ENCODE results near the gene HELB. TPM values are rescaled to one million over a fixed set of nuclear protein-coding genes. Genes with fewer than 3 reads are reported as not detected.

HELB gene
- polyA plus RNA-seq, 1 experiment = 0.61 TPM

DNA sequence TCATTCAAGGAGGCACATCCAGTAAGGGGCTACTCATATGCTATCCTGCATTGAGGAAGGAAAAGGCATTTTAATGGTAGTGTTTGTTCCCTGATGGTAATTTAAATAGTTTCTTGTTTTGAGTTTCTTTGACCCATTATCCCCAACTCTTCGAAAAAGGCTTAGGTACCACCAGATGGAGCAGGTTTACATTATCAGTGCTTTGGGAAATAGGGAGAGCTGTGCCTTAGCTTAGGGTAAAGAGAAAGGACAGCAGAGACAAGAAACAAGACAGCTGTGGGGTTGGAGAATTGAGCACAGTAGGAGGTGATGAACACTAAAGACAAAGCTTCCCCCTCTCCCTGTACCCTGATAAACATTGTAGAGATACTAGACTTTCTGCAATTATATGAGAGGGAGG, 29.1 kb upstream of the HELB start:
- no peak for DNase-seq (ENCODE audit: low read depth)
- no peaks in the 10 kb centered on the region for H3K36me3 ChIP-seq (ENCODE audit: control insufficient read depth, insufficient read depth, low read length)
- CTCF ChIA-PET = interaction anchor here (0.5 to 5.7 kb wide), 3 partner anchors 10 to 144 kb away, joined by 3 to 36 read pairs (median 6); no protein-coding TSS in a partner anchor
- POLR2A ChIA-PET = interaction anchor here (0.6 kb wide), 1 partner anchor 137 kb away, joined by 3 read pairs; no protein-coding TSS in a partner anchor
- no peak overlapping the region for H3K4me3 ChIP-seq (ENCODE audit: low read depth, low read length)
- peaks cover 3% of the 10 kb centered on the region for H3K27me3 ChIP-seq (ENCODE audit: control insufficient read depth, insufficient read depth, low read length)
- TF ChIP-seq, protein P1, sequence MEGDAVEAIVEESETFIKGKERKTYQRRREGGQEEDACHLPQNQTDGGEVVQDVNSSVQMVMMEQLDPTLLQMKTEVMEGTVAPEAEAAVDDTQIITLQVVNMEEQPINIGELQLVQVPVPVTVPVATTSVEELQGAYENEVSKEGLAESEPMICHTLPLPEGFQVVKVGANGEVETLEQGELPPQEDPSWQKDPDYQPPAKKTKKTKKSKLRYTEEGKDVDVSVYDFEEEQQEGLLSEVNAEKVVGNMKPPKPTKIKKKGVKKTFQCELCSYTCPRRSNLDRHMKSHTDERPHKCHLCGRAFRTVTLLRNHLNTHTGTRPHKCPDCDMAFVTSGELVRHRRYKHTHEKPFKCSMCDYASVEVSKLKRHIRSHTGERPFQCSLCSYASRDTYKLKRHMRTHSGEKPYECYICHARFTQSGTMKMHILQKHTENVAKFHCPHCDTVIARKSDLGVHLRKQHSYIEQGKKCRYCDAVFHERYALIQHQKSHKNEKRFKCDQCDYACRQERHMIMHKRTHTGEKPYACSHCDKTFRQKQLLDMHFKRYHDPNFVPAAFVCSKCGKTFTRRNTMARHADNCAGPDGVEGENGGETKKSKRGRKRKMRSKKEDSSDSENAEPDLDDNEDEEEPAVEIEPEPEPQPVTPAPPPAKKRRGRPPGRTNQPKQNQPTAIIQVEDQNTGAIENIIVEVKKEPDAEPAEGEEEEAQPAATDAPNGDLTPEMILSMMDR (IDR thresholded peaks at IDR 0.05; ENCODE audit: insufficient read depth, low read depth, low read length) = no peak

DNA sequence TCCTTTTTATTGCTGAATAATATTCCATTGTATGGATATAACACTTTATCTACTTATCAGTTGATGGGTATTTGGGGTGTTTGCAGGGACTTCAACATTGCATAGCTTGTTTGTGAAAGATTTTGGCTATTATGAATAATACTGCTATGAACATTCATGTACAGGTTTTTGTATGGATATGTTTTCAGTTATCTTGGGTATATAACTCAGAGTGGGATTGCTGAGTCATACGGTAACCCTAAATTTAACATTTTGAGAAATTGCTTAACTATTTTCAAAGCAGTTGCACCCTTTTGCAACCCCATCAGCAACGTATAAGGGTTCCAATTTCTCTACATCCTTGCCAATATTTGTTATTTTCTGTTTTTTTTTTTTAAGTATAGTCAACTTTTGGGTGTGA, 27.3 kb upstream of the HELB start:
- ChIA-PET POLR2A (no interaction called here), CTCF (no interaction called here)
- Histone ChIP-seq H3K36me3 (ENCODE audit: control insufficient read depth, insufficient read depth, low read length) (no peaks in the 10 kb centered on the region), H3K4me3 (ENCODE audit: low read depth, low read length) (no peak overlapping the region), H3K27me3 (ENCODE audit: control insufficient read depth, insufficient read depth, low read length) (peaks cover 3% of the 10 kb centered on the region)
- no peak for DNase-seq (ENCODE audit: low read depth)
- TF ChIP-seq, protein P1 (IDR thresholded peaks at IDR 0.05; ENCODE audit: insufficient read depth, low read depth, low read length) = no peak

DNA sequence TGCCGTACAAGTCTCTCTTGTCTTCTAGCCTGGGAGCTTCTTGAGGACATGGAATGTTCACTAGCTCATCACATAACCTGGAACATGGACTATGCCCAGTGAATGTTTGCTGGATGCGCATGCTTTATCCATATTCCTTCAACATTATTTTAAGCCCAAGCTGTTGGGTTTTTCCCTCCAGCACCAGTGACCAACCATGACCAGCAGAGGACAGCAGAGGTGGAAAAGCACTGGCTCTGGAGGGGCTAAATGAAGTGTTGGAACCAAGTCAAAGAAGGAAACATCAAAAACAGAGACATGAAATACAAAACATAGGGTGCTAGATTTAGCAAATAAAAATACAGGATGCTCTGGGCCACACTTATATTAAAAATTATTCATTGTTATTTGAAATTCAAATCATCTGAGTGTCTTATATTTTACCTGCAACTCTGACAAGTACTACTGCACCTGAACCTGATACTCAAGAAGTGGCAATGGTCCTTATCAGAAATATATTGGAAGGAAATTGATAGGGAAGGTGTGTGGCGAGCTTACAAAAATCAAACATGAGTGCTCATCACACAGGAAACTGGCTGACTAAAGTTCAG, 23.1 kb upstream of the HELB start:
- DNase-seq (ENCODE audit: low read depth) = no peak
- Histone ChIP-seq H3K36me3 (ENCODE audit: control insufficient read depth, insufficient read depth, low read length) (no peaks in the 10 kb centered on the region), H3K4me3 (ENCODE audit: low read depth, low read length) (no peak overlapping the region), H3K27me3 (ENCODE audit: control insufficient read depth, insufficient read depth, low read length) (peaks cover 3% of the 10 kb centered on the region)
- CTCF ChIA-PET = interaction anchor here (0.6 to 2.1 kb wide), 4 partner anchors 9 to 570 kb away, joined by 3 to 11 read pairs (median 4); no protein-coding TSS in a partner anchor
- TF ChIP-seq, protein P1 (IDR thresholded peaks at IDR 0.05; ENCODE audit: insufficient read depth, low read depth, low read length) = peak; percentile 69
- POLR2A ChIA-PET = interaction anchor here (0.5 kb wide), 1 partner anchor 403 kb away, joined by 4 read pairs; no protein-coding TSS in a partner anchor

DNA sequence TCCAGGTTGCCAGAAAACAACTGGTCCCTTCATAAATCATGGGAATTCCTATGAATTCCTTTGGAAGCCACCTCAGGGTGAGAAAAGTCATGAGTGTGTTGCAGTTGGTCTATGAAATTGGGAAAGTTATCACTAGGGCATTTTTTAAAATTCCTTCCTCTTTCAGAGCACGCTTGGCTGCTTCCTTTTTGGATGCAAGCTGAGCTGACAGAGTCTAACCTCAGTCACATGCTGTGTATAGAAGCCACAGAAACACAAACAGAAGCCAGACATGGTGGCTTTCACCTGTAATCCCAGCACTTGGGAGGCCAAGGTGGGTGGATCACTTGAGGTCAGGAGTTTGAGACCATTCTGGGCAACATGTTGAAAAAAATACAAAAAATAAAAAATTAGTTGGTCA, 21.7 kb upstream of the HELB start:
- no peak for DNase-seq (ENCODE audit: low read depth)
- CTCF ChIA-PET = interaction anchor here (2.1 kb wide), 1 partner anchor 10 kb away, joined by 11 read pairs; no protein-coding TSS in a partner anchor

DNA sequence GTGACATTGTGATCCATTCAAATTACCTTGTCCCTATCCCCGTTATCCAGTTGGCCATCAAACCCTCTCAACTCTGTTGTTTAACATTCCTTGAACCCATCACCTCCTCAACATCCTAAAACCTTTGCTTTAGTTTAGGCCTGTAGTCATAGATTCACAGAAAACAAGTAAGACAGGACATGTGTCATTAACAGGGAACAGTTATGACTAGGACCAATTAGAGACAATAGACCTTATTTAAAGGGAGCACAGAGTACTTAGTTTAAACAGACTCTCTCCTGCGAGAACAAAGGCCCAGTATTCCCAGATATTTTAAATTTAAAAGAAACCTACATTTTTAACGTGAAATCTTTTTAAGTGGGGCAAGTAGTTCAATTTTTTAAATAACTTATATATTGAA, 20.0 kb upstream of the HELB start:
- no peaks in the 10 kb centered on the region for H3K36me3 ChIP-seq (ENCODE audit: control insufficient read depth, insufficient read depth, low read length)
- H3K4me3 ChIP-seq (ENCODE audit: low read depth, low read length) = no peak overlapping the region
- TF ChIP-seq, protein P1 (IDR thresholded peaks at IDR 0.05; ENCODE audit: insufficient read depth, low read depth, low read length) = no peak
- ChIA-PET CTCF (no interaction called here), POLR2A (no interaction called here)
- peaks cover 1% of the 10 kb centered on the region; the same call in 1 of the 2 replicates for H3K27me3 ChIP-seq (ENCODE audit: control insufficient read depth, insufficient read depth, low read length)
- no peak for DNase-seq (ENCODE audit: low read depth)

More for the DNA sequence above, 21.7 kb upstream of the HELB start:
- TF ChIP-seq, protein P1 (IDR thresholded peaks at IDR 0.05; ENCODE audit: insufficient read depth, low read depth, low read length) = no peak
- no peak overlapping the region for H3K4me3 ChIP-seq (ENCODE audit: low read depth, low read length)
- no peaks in the 10 kb centered on the region for H3K36me3 ChIP-seq (ENCODE audit: control insufficient read depth, insufficient read depth, low read length)
- POLR2A ChIA-PET = no interaction called here
- peaks cover 3% of the 10 kb centered on the region for H3K27me3 ChIP-seq (ENCODE audit: control insufficient read depth, insufficient read depth, low read length)

Measured in BJ (cell line).